ENCODE results near the gene ESPNL. TPM values are rescaled to one million over a fixed set of nuclear protein-coding genes. Genes with fewer than 3 reads are reported as not detected.

ESPNL gene
- total RNA-seq, 1 donor from 2014 or later, result 0.24 TPM

DNA sequence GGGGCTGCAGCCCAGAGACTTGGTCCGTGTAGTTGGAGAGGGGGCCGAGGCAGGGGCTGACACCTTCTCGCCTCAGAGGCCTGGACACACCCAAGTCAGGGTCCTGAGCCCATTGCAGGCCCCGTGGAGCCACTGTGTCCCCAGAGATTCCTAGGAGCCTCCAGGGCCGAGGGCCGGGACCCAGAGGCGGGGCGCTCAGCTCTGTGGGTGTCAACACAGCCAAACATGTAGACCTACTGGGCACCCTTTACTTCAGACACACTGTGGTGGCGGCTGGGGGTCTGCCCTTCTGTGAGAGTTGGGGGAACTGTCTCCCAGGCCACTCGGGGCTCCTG lies 459 bp upstream of the ESPNL start:
- Mint-ChIP-seq H3K27me3 (no peaks in the 10 kb centered on the region), H3K36me3 (no peaks in the 10 kb centered on the region), H3K27ac (no peak overlapping the region), H3K4me1 (ENCODE audit: unreplicated experiment) (peaks cover 7% of the 10 kb centered on the region), H3K4me3 (no peak overlapping the region), H3K9me3 (no peaks in the 10 kb centered on the region)
- peak; percentile 65 for DNase-seq (ENCODE audit: extremely low spot score, unreplicated experiment)
- TF ChIP-seq, protein P1, sequence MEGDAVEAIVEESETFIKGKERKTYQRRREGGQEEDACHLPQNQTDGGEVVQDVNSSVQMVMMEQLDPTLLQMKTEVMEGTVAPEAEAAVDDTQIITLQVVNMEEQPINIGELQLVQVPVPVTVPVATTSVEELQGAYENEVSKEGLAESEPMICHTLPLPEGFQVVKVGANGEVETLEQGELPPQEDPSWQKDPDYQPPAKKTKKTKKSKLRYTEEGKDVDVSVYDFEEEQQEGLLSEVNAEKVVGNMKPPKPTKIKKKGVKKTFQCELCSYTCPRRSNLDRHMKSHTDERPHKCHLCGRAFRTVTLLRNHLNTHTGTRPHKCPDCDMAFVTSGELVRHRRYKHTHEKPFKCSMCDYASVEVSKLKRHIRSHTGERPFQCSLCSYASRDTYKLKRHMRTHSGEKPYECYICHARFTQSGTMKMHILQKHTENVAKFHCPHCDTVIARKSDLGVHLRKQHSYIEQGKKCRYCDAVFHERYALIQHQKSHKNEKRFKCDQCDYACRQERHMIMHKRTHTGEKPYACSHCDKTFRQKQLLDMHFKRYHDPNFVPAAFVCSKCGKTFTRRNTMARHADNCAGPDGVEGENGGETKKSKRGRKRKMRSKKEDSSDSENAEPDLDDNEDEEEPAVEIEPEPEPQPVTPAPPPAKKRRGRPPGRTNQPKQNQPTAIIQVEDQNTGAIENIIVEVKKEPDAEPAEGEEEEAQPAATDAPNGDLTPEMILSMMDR (conservative IDR thresholded peaks at IDR 0.05), result no peak

DNA sequence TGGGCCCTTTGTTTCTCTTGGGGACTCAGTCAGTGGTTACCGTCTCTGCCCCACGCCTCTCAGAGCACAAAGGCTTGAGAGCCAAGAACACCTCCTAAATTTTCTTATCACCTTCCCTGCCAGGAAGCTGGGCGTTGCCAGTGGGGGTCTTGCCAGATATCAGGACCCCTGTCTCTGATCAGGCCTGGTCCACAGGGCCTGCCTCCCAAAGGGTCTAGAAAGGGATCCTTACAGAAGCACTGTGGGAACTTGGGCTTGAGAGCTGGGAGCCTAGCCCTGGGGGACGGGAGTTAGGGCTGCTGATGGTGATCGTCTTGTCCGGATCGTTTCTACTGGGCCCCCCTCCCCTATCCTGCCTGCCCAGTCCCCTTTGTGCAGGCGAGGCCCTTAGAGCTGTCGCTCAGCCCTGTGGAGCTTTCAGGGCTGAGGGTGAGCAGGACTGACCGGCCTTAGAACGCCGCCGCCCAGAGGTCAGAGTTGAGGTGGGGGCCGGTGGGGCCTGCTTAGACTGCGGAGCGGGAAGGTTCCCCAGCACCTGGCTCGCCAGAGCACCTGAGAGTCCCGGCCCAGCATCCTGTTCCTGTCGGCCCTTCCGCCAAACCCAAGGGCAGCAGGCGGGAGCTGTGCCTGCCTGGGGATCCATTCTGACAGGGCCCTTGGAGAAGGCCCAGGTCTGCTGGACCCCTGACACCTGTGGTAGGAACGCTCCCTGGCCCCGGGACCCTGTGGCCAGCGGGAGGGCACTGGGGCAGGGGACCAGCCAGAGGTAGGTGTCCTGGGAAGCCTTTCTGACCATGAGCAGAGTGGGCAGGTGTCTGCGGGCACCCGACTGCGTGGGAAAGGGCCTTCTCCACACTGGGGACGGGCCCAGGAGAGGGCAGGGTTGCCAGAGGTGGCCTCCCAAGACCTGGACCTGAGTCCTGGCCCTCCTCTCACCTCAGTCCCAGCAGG lies 956 bp downstream of the ESPNL start:
- H3K4me1 Mint-ChIP-seq (ENCODE audit: unreplicated experiment), result peaks cover 7% of the 10 kb centered on the region
- no peaks in the 10 kb centered on the region for H3K27me3 Mint-ChIP-seq
- peak; percentile 61 for DNase-seq (ENCODE audit: extremely low spot score, unreplicated experiment)
- TF ChIP-seq, protein P1 (conservative IDR thresholded peaks at IDR 0.05), result no peak
- H3K27ac Mint-ChIP-seq, result no peak overlapping the region
- no peaks in the 10 kb centered on the region for H3K36me3 Mint-ChIP-seq
- H3K4me3 Mint-ChIP-seq, result no peak overlapping the region
- H3K9me3 Mint-ChIP-seq, result no peaks in the 10 kb centered on the region

DNA sequence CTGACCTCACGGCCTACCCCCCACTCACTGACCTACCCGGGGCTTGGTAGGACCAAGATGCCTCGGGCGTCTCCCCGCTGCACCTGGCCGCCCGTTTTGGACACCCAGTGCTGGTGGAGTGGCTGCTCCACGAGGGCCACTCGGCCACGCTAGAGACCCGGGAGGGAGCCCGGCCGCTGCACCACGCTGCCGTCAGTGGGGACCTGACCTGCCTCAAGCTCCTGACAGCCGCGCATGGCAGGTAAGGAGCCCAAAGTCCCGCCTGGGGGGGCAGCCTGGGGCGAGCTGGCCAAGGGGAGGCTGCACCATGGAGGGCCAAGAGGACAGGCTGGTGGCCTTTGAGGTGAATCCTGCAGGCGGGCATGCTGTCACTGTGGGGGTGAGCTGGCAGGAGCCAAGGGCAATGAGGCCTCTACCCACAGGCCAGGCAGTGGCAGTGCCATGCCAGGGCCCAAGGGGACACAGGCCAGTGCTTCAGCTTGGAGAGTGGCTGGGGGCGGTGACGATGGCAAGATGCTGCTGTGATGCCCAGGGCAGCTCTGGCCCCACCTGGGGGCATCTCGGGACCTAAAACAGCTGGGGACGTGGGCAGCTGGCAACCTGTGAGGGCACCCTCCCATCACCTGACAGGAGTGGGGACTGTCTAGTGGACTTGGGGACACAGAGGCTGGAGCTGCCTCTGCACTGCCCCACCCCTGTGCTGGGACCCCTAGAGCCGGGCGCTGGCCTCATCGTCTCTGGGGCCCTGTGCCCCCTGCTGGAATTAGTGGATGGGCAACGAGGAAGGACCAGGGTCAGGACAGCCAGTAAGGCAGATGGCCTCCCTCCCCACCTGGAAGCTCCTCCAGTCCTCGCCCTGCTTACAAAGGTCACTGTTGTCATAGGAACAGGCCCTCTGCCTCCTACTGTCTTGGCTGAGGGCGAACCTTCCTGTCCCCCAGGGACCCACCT lies 2.0 kb downstream of the ESPNL start:
- Mint-ChIP-seq H3K27me3 (no peaks in the 10 kb centered on the region), H3K36me3 (no peaks in the 10 kb centered on the region), H3K27ac (no peak overlapping the region), H3K4me1 (ENCODE audit: unreplicated experiment) (peaks cover 7% of the 10 kb centered on the region), H3K4me3 (no peak overlapping the region), H3K9me3 (no peaks in the 10 kb centered on the region)
- peak; percentile 68 for DNase-seq (ENCODE audit: extremely low spot score, unreplicated experiment)
- TF ChIP-seq, protein P1 (conservative IDR thresholded peaks at IDR 0.05), result no peak

DNA sequence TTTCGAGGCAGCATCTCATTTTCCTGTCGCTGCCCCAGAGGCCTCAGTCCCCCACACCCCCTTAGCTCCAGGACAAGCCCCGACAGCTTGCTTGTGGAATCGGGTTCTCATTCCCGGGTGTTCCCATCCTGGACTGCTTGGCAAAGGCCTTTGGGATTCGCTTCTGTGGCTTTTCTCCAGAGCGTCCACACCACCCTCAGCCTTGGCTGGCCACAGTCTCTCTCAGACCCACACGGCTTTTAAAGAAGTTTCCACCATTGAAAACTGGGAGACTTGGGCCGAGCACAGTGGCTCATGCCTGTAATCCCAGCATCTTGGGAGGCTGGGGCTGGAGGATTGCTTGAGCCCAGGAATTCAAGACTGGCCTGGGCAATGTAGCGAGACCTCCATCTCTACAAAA lies 2.7 kb downstream of the ESPNL start:
- no peak for DNase-seq (ENCODE audit: extremely low spot score, unreplicated experiment)
- H3K27ac Mint-ChIP-seq, result no peak overlapping the region

More for the DNA sequence above, 2.7 kb downstream of the ESPNL start:
- Mint-ChIP-seq H3K4me1 (ENCODE audit: unreplicated experiment) (peaks cover 10% of the 10 kb centered on the region), H3K36me3 (no peaks in the 10 kb centered on the region), H3K27me3 (no peaks in the 10 kb centered on the region), H3K4me3 (no peak overlapping the region), H3K9me3 (no peaks in the 10 kb centered on the region)
- TF ChIP-seq, protein P1 (conservative IDR thresholded peaks at IDR 0.05), result no peak

Data from type B pancreatic cell (in vitro differentiated cells).